COLO668 (cell line): Measurements from ENCODE around the gene PTPRD.
A peak's percentile ranks its signal among the peaks of the same experiment; 100 is the strongest.

Experiments used
- DNase-seq: peaks from one replicate; lab custom pipeline; 2025; ENCODE audit not compliant: unreplicated experiment; lab: John Stamatoyannopoulos, UW

The PTPRD gene

GRCh38 chr9:9645006-9645405 is 967.8 kb downstream of the PTPRD start:
- DNase-seq = no peak

GRCh38 chr9:9631284-9631683 is 981.5 kb downstream of the PTPRD start:
- no peak for DNase-seq

GRCh38 chr9:9625248-9625647 is 987.6 kb downstream of the PTPRD start:
- DNase-seq = no peak

GRCh38 chr9:9623506-9623905 is 989.3 kb downstream of the PTPRD start:
- no peak for DNase-seq

- DNase-seq = no peak
Measured at GRCh38 chr9:9621355-9621940, 991.4 kb downstream of the PTPRD start.

GRCh38 chr9:9620736-9621135 is 992.1 kb downstream of the PTPRD start:
- no peak for DNase-seq

GRCh38 chr9:9615086-9615485 is 997.7 kb downstream of the PTPRD start:
- peak; percentile 62 for DNase-seq

- DNase-seq = no peak
Measured at GRCh38 chr9:9614607-9615006, 998.2 kb downstream of the PTPRD start.

- DNase-seq = no peak
Measured at GRCh38 chr9:9612755-9613154, 1000.0 kb downstream of the PTPRD start.

- DNase-seq = peak; percentile 73
Measured at GRCh38 chr9:9612270-9612669, 1000.5 kb downstream of the PTPRD start.

GRCh38 chr9:9605681-9606080 is 1007.1 kb downstream of the PTPRD start:
- DNase-seq = no peak

GRCh38 chr9:9603345-9603744 is 1009.5 kb downstream of the PTPRD start:
- no peak for DNase-seq

- DNase-seq = no peak
Measured at GRCh38 chr9:9598723-9599122, 1014.1 kb downstream of the PTPRD start.

- DNase-seq = no peak
Measured at GRCh38 chr9:9592104-9592503, 1020.7 kb downstream of the PTPRD start.

GRCh38 chr9:9585920-9586319 is 1026.9 kb downstream of the PTPRD start:
- DNase-seq = no peak

GRCh38 chr9:9574080-9574479 is 1038.7 kb downstream of the PTPRD start:
- no peak for DNase-seq

GRCh38 chr9:9565700-9566099 is 1047.1 kb downstream of the PTPRD start:
- no peak for DNase-seq

GRCh38 chr9:9563817-9564216 is 1049.0 kb downstream of the PTPRD start:
- DNase-seq = no peak

GRCh38 chr9:9560382-9561035 is 1052.3 kb downstream of the PTPRD start:
- no peak for DNase-seq

- DNase-seq = no peak
Measured at GRCh38 chr9:9558907-9559306, 1053.9 kb downstream of the PTPRD start.

- no peak for DNase-seq
Measured at GRCh38 chr9:9557804-9558334, 1054.9 kb downstream of the PTPRD start.

- DNase-seq = no peak
Measured at GRCh38 chr9:9556865-9557803, 1055.7 kb downstream of the PTPRD start.
